ENCODE measurements around the gene FGF21. TPM values are rescaled to one million over a fixed set of nuclear protein-coding genes. Genes with fewer than 3 reads are reported as not detected.

The FGF21 gene
- total and polyA plus RNA-seq, 2 donors (not counting 3 experiments of a cell fraction or from before 2014, with no cell fraction given): not detected

GRCh38 chr19:48734625-48735024, 20.7 kb upstream of the FGF21 start:
- Histone ChIP-seq H3K36me3 (ENCODE audit: control insufficient read depth in 2 of 2, extremely low read depth in 1 of 2, insufficient read depth in 2 of 2, low read length in 2 of 2) (peaks cover 13 to 25% of the 10 kb centered on the region in 2 experiments), H2AFZ (ENCODE audit: low read depth, low read length) (no peak overlapping the region), H3K27ac (ENCODE audit: insufficient read depth, low read depth, low read length) (no peak overlapping the region), H4K20me1 (replicated peaks; ENCODE audit: control insufficient read depth, extremely low read depth, insufficient read depth, low read length) (peaks cover 6% of the 10 kb centered on the region), H3K27me3 (ENCODE audit: control insufficient read depth in 2 of 2, insufficient read depth in 2 of 2, low read length in 2 of 2) (no peaks in the 10 kb centered on the region), H3K79me2 (ENCODE audit: control insufficient read depth, insufficient read depth, low read length) (peaks cover 43% of the 10 kb centered on the region), H3K4me3 (replicated peaks in 1 of 3; ENCODE audit: insufficient read depth in 1 of 3, low read depth in 1 of 3, low read length in 3 of 3) (no peak overlapping the region), H3K9me1 (replicated peaks; ENCODE audit: control insufficient read depth, extremely low read depth, insufficient read depth, low read length) (no peaks in the 10 kb centered on the region), H3K9ac (replicated peaks; ENCODE audit: extremely low read depth, insufficient read depth, low read length) (no peak overlapping the region), H3K9me3 (replicated peaks; ENCODE audit: control insufficient read depth, insufficient read depth, low read length) (no peaks in the 10 kb centered on the region), H3K4me1 (ENCODE audit: control insufficient read depth, extremely low read depth, insufficient read depth, low read length) (peaks cover 15% of the 10 kb centered on the region), H3K4me2 (ENCODE audit: insufficient read depth, low read length) (no peak overlapping the region)
- FAIRE-seq: no peak
- CTCF ChIA-PET: interaction anchor here (1.0 to 1.1 kb wide), 2 partner anchors 21 to 108 kb away, joined by 3 to 4 read pairs; no protein-coding TSS in a partner anchor
- TF ChIP-seq FOS (IDR thresholded peaks at IDR 0.05; ENCODE audit: borderline replicate concordance, insufficient read depth, low read length): no peak
- no peak for TF ChIP-seq MYC (IDR thresholded peaks at IDR 0.05; ENCODE audit: low read depth, low read length)
- TF ChIP-seq POLR2A (IDR thresholded peaks at IDR 0.05; ENCODE audit: low read depth, low read length): no peak
- no peak for TF ChIP-seq JUN (IDR thresholded peaks at IDR 0.05; ENCODE audit: borderline replicate concordance, insufficient read depth, insufficient read length, low read depth)
- no peak for TF ChIP-seq MAX (IDR thresholded peaks at IDR 0.05; ENCODE audit: insufficient read depth, insufficient read length)
- TF ChIP-seq EZH2 (IDR thresholded peaks at IDR 0.05; ENCODE audit: borderline replicate concordance, low read depth, low read length, severe bottlenecking): no peak
- TF ChIP-seq POLR2AphosphoS5 (IDR thresholded peaks at IDR 0.05; ENCODE audit: insufficient read depth, low read depth, low read length): no peak
- no peak for TF ChIP-seq GATA2 (IDR thresholded peaks at IDR 0.05; ENCODE audit: insufficient read depth, insufficient read length, low read depth, low read length)
- no peak for DNase-seq (ENCODE audit: low read depth, low spot score)
- dilution Hi-C loops (cut with MboI; ENCODE audit: extremely low pct_ligation_motif_present, low sequenced_read_pairs) (no loop called here), intact Hi-C loops (cut with micrococcal nuclease) (loop anchor here (5.0 kb wide), 1 partner anchor 103 kb away; the partner anchor contains the start of gene HSD17B14)
- POLR2A ChIA-PET: no interaction called here
- BruUV-seq (replicated peaks): no TSS peak
